Superior temporal gyrus (tissue), 1 donor: ENCODE results near the gene KCNN3.

Experiments used
- DNase-seq: peaks from one replicate; pipeline ENCODE4 v3.0.0-alpha.2; 2016; ENCODE audit errors: extremely low spot score

The KCNN3 gene

DNA sequence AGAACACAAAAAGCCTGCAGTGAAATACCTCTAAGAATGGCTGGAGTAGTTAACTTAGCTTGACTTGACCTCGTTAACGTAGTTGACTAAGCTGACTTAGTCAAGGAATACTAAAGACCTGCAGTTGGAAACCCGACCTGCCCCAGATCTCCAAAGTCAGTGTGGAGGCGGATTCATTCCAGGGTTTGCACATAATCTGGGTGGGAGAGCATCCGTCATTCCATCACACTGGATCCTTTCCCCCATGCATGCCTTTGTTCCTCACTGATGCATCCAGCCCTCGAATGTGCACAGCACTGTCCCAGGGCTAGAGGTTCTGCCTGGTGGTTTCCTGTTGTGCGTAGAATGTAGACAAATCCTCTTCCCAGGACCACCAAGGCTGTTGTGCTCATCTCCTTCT, 76.4 kb downstream of the KCNN3 start:
- no peak for DNase-seq

DNA sequence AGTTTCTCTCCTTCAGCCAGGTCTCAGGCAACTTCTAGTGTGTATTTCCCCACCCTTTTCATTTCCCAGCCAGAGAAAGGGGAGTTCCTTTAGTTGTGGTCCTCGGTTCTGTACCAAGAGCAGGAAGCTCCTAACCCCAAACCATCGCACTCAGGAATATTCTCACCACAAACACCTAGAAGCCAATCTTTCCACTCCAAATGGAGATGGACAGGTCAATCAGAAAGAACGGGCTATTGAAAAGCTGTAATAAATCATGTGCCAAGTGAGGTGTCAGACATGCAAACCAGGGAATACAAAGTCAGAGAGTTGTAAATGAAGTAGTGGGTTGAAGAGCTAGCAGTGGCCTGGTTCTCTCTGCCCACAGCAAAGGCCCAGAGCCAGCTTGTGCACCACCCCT, 77.2 kb downstream of the KCNN3 start:
- DNase-seq: no peak

DNA sequence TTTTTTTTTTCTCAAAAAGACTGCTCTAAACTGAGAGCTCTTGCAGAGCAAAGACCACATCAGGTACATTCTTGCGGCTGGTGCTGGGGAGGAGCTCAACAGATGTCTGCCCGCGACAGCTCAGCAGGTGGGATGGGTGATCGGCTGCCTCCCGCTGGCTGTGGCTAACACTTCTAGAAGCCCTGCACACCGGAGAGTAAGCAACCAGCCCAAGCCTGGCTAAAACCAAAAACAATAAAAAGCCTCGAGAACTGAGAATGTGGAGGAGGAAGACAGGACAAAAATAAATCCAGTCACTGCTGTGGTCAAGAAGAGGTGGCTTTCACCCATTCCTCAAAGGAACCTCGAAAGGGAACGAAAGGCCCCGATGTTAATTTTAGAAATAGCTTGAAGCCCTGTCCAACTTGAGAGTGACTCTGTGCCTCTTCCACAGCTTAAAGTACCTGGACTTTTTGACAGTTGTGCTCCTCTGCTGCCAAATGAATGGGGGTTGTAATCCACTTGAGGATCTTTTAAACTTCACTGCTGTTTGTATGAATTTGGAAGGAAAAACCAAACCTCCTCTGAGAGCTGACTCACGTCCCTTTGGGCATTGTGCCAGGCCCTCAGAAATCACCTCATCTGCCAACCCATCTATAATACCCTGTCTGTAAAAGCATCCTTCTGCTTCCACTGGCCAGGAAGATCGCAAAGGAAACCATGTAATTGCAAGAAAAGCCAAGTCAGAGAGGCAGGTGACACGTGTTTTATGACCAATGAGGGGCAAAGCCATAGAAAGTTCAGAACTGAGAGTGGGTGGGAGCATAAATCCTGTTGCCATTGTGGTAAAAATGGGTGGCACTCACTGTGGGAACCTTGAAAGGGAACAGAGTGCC, 78.6 kb downstream of the KCNN3 start:
- DNase-seq: no peak

DNA sequence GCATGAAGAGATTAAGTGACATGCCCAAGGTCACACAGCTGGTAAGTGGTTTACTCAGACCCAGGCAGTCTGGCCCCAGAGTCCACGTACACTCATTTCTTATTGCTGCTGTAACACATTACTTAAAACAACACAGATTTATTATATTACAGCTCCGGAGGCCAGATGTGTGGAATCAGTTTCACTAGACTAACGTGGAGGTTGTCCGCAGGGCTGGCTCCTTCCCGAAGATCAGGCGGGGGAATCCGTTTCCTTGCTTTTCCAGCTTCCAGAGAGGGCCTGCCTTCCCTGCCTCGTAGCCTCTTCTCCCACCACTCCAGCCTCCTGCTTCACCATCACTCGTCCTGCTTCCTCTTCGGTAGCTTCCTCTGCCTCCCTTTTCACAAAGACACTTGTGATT, 81.2 kb downstream of the KCNN3 start:
- no peak for DNase-seq

DNA sequence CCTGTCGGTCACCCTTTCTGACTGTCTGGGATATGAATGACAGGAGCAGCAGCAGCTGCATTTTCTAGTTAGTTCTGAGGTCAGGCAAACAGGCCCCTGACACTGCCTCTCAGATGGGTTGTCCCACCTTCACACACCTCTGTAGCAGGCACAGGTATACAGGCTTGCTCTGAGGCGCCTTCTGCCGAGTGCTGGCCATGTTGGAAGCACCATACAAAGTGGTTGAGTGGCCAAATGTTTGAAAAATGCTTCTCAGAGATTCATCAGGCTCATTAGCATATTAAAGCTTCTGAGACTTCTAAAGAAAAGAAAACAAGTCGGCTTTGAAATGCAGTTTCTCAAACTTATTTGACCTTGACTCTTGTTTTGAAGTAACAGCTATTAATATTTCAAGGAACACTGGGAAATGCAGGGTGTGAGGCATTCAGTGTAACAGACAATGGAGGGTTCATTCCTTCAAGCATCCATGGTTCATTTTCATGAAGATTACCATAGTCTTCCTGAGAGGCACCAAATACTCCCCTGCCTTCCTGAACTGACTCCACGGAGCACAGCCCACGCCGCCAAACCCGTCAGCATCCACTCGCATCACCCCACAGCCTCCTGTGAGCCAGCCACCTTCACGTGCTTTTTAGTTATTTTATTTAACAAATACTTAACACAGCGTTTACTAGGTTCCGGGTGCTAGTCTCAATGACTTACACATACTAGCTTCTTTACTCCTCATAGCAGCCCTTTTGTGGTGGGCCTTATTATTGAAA, 81.8 kb downstream of the KCNN3 start:
- DNase-seq: no peak

DNA sequence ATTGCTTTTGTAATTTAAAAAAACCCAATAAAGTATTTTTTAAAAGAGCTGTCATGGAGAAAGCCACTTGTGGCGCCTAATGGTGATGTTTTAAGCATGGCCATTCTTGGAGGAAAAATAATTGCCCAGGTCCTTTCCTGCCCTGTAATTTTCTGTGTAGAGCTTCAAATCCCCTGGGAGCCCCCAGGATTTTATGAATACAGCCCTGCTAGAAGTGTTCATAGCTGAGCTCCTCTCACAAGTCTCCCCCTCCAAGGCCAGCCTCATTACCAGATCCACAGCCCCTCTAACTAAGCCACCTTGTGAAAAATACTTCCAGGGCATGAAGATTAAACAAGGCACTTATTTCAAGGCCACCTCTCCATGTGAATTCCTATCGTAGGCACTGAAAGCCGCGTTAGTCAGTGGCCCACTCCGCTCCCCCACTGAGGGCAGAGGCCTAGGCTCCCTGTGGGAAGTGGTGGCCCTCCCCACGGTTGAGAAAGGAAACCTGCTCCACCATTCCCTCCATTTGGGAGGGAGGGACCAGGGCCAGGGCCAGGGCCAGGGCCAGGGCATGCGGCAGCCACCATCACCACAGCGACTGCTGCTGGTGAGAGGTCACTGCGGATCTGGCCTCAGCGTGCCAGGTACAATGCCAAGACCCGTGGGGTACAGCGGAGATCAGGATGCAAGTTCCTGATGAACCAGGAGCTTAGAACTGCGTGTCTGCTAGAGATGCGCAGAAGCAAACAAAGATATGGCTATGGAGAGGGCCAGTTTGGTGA, 83.1 kb downstream of the KCNN3 start:
- DNase-seq: no peak

DNA sequence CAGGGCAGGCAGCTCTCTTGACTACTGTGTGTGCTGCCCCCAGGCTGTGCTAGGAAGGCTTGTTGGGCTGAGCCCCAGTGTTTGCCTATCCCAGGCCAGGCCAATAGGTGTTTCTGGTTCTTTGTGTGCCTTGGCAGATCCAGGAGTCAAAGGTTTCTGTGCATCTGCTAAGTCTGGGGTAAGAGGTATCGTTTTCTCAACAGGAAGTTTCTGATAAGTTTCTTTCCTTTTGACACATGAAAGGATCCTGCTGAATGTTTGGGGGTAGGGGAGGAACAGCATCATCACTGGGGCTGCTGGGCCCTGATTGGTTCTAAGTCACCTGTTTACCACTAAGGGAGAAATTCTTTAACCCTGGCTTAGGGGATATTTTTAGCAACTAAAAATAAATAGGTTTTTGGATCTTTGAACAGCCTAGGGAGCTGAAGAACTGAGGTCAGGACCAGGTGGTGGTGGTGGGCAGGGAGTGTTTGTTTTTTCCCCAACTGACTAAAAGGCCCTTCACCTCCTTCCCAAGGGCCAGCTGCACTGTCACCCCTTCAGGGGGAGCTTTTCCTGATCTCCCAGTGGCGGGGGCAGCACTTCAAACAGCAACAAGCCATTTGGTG, 85.1 kb downstream of the KCNN3 start:
- DNase-seq: no peak

DNA sequence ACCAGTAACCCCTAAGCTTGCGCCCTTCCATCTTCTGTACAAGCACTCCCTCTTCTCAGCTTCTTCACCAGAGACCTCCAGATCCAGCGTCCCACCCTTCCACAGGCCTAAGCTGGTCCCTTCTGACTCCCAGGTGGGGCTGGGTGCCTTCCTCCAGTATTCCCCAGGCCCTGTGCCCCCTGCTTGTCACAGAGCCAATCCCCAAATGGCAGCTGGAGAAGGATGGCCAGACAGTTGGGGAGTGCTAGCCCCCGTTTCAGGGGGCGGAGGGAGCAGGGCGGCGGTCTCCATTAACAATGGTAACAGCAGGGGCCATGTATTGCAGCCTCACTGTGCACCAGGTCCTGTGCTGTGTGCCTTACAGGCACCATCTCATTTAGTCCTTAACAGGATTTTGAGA, 85.7 kb downstream of the KCNN3 start:
- no peak for DNase-seq

DNA sequence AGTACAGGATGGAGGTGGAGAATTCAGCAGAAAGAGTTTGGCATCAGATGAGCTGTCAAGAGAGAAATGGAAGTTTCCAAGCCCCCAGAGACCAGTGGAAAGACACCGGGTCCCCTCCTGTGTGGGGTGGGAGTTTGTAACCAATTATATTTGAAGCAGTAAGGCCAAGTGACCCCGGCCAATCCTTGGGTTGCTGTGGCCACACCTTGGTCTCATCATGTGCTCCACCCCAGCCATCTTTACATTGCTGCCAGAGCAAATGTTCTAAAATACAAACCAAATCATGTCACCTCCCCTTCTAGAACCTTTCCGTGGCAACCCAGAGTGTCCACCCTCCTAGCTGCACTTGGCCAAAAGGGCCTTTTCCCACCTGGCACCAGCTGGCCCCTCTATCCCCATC, 86.1 kb downstream of the KCNN3 start:
- DNase-seq: no peak

DNA sequence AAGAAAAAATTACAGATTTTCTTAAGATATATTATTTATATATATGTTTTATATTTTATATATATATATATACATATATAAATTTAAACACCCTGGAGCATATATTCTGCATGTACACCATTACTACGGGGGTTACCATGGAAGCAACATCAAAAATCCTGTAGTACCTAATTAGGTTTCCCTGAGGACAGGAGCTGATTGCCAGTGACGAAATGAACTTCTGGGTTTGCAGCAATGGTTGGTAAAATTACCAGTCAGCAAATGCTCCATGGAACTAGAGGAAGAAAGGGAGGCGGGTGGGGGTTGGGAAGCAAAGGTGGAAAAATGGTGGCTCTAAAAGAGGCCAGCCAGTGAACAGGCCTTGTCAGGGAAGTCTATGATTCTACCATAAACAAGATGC, 89.5 kb downstream of the KCNN3 start:
- DNase-seq: no peak

DNA sequence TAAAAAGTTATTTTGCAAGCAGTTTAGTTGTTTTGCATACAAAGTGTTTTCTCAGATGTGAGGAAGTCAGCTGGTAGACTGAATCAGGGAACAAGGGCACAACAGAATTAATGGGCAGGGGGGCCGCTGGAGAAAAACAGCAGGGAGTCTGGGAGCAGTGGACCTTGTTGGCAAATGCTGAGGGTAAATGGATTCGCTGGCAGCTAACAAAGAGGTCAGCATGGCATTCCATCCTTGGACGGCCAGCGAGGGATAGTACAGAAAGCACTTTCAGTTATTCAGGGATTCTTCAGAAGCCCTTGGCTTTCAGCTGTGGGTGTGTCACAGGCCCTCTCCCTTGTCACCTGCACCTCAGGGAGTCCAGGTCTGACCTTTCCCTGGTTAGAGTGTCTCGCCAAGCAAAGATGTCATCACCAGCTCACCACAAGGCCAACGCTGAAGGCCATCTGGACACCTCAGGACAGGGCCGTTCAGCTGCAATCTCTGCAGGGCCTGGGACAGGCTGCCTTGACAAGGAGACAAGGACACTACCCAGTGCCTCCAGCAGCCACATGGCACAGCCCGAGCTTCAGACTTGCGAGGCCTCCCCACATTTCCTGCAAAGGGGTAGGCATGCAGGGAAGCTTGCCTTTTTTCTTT, 90.4 kb downstream of the KCNN3 start:
- DNase-seq: no peak

DNA sequence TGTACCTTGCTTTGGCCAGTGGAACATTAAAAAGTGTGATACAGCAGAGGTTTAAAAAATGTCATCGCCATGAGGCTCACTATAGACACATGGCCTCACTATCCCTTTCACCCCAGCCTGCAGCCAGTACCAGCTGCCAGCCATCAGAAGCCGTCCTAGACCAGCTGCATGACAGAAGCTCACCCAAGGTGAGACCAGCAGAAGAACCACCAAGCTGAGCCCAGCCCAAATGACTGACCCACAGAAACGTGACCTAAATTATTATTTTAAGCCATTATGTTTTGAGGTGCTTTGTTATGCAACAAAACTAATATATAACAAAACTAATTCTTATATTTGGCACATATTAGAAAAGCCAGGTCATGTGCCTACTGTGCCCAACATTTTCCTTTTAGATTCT, 91.1 kb downstream of the KCNN3 start:
- no peak for DNase-seq

DNA sequence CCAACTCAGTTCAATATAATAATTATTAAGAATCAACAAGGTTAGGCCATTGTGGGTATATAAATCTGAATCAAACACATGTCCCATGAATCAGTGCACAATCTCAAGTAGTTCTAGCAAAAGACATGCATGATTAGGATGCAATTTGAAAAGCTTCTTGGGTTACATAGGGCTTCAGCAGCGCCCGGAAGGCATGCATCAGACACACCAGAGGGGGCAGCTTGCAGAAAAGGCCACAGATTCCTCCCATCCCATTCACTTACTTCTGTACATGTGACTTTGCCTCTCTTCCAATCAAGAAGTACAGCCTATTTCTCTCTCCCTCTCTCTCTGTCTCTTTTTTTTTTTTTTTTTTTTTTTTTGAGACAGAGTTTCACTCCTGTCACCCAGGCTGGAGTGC, 91.8 kb downstream of the KCNN3 start:
- DNase-seq: no peak

DNA sequence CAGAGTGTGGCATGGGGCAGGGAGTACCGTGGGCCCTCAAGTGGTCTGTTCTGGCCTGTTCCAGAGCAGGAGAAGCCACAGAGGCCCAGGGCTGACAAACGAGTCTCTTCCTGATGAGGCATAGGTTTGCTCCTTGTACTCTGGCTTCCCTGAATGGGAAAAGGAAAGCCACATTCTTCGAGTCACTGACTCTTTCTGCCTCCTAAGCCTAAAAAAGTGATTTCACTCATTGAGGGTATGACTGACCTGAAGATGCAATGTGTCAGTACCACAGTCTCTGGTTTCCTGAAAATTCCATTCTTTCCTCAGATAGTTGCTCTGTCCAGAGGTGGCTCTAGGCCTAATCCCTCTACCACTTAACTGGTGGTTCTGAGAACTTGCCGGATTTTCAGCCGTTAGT, 92.3 kb downstream of the KCNN3 start:
- no peak for DNase-seq

DNA sequence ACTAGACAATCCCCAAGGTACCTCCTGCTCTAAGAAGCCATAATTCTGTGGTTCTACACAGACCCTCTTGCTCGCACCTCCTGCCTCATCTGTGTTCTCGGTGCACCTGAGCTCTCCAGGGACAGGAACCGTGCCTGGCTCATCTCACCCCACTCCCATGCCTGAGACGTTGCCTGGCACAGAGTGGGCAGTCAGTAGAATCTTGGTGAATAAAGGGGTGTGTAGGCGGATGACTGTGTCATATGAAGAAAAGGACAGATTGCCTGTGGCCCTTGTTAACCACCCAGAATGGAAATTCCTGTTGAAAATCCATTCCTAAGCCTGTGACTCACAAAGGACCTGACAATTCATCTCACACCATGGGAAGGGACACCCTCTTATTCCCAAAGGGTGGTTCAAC, 92.9 kb downstream of the KCNN3 start:
- no peak for DNase-seq

DNA sequence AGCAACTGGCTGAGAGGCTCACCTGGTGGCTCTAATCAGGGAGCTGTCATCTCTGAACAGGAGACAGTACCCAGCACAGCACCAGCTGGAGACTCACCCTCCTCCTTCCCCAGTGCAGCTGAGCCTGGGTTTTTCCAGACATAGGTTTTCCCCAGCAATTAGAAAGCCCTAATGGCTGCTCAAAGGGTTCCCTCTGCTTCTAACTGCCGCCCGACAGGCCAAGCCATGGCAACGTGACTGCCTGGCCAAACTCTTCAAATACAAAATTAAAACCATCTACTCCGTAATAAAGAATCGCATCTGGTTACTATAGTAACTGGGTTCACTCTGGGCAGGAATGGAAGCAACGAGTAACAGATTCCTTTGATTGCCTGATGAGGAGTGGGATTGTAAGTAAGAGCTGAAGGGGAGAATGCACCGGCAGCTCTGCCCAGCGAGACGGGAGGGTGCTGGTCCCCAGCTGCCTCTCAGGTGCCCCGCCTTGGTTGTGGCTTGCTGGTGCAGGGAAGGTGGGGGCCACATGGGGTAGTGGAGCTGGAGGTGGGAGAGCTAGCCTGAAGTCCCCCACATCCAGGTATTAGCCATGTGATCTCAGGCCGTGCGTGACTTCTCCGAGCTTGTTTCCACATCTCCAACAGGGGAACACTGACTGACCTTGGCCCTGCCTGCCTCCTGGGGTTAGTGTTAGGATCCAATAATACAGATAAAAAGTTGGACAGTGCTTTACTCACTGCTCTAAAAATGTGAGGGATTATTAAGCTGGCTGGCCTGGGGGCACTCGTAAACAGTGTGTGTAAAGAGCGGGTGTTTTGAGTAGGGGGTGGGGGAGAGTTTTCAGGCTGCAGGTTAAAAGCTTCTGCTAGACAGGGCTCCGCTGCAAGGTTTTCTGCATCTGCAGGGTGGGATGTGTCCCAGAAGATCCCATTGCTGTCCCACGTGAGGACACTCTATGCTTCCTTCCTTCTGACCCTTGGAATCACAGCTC, 94.2 kb downstream of the KCNN3 start:
- DNase-seq: no peak

DNA sequence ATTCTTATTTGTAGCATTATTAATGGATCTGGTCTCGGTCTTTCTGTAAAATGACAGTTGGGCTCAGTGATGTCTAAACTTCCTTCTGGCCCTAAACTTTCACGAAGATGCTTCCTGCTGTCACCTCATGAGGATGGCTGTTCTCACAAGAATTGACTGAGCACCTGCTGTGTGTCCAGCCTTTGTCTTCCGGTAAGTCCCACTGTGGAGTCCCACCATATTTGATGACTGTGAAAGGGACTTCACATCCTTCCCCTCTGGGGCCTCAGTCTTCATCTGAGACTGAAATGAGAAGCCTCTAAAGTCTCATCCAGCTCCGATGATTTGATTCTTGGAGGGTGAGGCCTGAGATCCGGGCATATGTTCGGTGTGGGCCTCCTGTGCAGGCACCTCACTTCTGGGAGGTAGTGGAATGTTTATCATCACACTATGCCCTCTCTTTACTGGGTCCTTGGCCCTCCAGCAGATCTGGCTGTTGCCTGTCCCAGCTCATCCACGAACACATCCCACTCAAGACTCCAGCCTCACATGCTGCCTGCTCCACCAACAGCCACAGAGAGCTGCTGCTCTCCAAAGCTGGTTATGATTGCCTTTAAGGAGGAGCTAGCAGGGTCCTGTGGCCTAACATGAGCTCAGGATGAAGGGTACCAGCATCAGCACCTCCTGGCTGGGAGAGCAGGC, 95.8 kb downstream of the KCNN3 start:
- no peak for DNase-seq

DNA sequence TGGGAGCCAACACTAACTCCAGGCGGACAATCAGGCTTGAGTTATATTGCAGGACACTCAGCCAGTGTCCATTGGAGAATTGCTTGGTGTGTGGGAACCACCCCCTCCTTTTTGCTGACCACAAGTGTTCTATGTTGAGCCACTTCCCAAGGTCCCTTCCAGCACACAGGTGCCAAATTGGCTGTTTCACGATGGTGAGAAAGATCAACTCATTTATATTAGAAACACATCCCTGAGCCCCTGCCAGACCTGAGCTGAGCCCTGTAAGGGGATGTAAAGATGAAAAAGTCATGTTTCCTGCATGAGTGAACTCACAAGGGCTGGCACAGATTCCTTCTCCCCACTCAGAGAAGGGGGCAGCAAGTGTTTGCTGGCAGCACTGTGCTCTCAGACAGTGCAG, 96.5 kb downstream of the KCNN3 start:
- DNase-seq: no peak

DNA sequence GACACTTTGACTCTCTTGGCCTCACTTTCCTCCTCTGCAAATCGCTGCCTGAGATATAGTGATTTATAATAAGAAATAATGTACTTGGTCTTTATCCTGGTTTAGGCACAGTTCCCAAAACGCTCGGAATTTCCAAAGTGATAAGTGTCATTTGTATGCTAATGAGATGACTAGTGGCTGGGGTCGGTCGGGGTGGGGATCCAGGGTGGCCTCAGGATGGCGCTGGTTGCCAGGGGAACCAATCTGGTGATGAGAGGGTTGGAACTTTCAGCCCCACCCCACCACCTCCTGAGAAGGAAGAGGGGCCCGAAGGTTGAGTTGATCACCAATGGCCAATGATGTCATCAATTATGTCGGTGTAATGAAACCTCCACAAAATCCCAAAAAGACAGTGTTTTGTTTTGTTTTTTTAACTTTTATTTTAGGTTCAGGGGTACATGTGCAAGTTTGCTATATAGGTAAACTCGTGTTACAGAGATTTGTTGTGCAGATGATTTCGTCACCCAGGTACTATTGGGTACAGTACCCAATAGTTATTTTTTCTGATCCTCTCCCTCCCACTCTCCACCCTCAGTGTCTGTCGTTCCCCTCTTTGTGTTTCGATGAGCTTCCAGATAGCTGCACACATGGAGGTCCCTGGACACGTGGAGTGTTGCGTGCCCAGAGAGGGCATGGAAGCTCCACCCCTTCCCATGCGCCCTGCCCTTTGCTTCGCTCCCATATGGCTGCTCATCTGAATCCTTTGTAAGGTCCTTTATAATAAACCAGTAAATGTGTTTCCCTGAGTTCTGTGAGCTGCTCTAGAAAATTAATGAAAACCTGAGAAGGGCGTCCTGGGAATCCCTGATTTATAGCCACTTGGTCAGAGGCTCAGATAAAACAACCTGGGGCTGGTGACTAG, 97.2 kb downstream of the KCNN3 start:
- no peak for DNase-seq
